Mesothelial cell of epicardium (in vitro differentiated cells): ENCODE measurements around the gene CLDN11. TPM values are rescaled to one million over a fixed set of nuclear protein-coding genes. Genes with fewer than 3 reads are reported as not detected.
A peak's percentile ranks its signal among the peaks of the same experiment; 100 is the strongest.

Experiments used
- DNase-seq, 2 experiments: peaks; one replicate each; pipeline ENCODE4 v3.0.0; 2021; ENCODE audit warnings: low spot score in 2 of 2; ENCODE audit not compliant: unreplicated experiment in 2 of 2
- H3K27ac Mint-ChIP-seq: 2 replicates; pipeline ENCODE4 v1.8.0; 2021; ENCODE audit warnings: mixed read lengths
- H3K27me3 Mint-ChIP-seq: 2 replicates; pipeline ENCODE4 v1.8.0; 2021; ENCODE audit warnings: low read depth, mixed read lengths
- H3K36me3 Mint-ChIP-seq: 2 replicates; pipeline ENCODE4 v1.8.0; 2021; ENCODE audit warnings: mixed read lengths
- H3K4me1 Mint-ChIP-seq: 2 replicates; pipeline ENCODE4 v1.8.0; 2021; ENCODE audit warnings: mixed read lengths
- H3K4me3 Mint-ChIP-seq: 2 replicates; pipeline ENCODE4 v1.8.0; 2021; ENCODE audit warnings: mild to moderate bottlenecking, moderate library complexity, mixed read lengths
- H3K9me3 Mint-ChIP-seq: 2 replicates; pipeline ENCODE4 v1.8.0; 2021; ENCODE audit warnings: mixed read lengths
- CTCF ChIP-seq: fragments of 200-600 bp; sonication (generic); IDR thresholded peaks from one replicate; pipeline ENCODE4 v1.5.0; 2021; ENCODE audit warnings: antibody characterized with exemption; ENCODE audit not compliant: unreplicated experiment
- total RNA-seq: library from RNA; stranded (reverse); gene quantifications from 3 replicates; pipeline ENCODE4 v1.2.1, GENCODE V29; 2021

Gene CLDN11
- 153 to 168 TPM (median 164 TPM) in 3 replicates for total RNA-seq

- Mint-ChIP-seq H3K36me3 (peaks cover 9% of the 10 kb centered on the region), H3K9me3 (no peaks in the 10 kb centered on the region), H3K4me3 (peak within 1 kb of the TSS; percentile 82), H3K4me1 (peaks cover 62% of the 10 kb centered on the region), H3K27me3 (no peaks in the 10 kb centered on the region), H3K27ac (peak within 1 kb of the TSS; percentile 96)
- DNase-seq: peak in 1 of 2 experiments; percentile 51
- no peak for TF ChIP-seq CTCF
Measured at GRCh38 chr3:170418422-170419398, at the start of gene CLDN11. Gene CLDN11, plus strand, starts transcription at chr3:170418868. Its CDS starts 199 bp downstream, at chr3:170419067.

- H3K36me3 Mint-ChIP-seq: peaks cover 26% of the 10 kb centered on the region
- H3K4me1 Mint-ChIP-seq: peaks cover 55% of the 10 kb centered on the region
- no peaks in the 10 kb centered on the region for H3K9me3 Mint-ChIP-seq
- H3K27ac Mint-ChIP-seq: no peak overlapping the region
- no peaks in the 10 kb centered on the region for H3K27me3 Mint-ChIP-seq
- TF ChIP-seq CTCF: peak; percentile 60
- no peak for DNase-seq
- H3K4me3 Mint-ChIP-seq: peak overlapping the region; percentile 30
Measured at GRCh38 chr3:170368921-170369320, 49.7 kb upstream of the CLDN11 start.

GRCh38 chr3:170372190-170372879, 46.3 kb upstream of the CLDN11 start:
- H3K4me1 Mint-ChIP-seq: peaks cover 52% of the 10 kb centered on the region

GRCh38 chr3:170383567-170383966, 35.1 kb upstream of the CLDN11 start:
- Mint-ChIP-seq H3K4me1 (peaks cover 8% of the 10 kb centered on the region), H3K9me3 (peaks cover 7% of the 10 kb centered on the region), H3K27ac (peak overlapping the region; percentile 62), H3K27me3 (no peaks in the 10 kb centered on the region), H3K4me3 (no peak overlapping the region), H3K36me3 (peaks cover 51% of the 10 kb centered on the region)
- no peak for TF ChIP-seq CTCF
- DNase-seq: no peak

More at GRCh38 chr3:170372190-170372879, 46.3 kb upstream of the CLDN11 start:
- DNase-seq: no peak
- H3K36me3 Mint-ChIP-seq: peaks cover 17% of the 10 kb centered on the region
- TF ChIP-seq CTCF: no peak
- H3K27me3 Mint-ChIP-seq: no peaks in the 10 kb centered on the region
- H3K9me3 Mint-ChIP-seq: no peaks in the 10 kb centered on the region
- no peak overlapping the region for H3K4me3 Mint-ChIP-seq
- H3K27ac Mint-ChIP-seq: peak overlapping the region; percentile 22

- H3K27ac Mint-ChIP-seq: no peak overlapping the region
- H3K27me3 Mint-ChIP-seq: no peaks in the 10 kb centered on the region
- H3K36me3 Mint-ChIP-seq: peaks cover 45% of the 10 kb centered on the region
- peaks cover 11% of the 10 kb centered on the region for H3K4me1 Mint-ChIP-seq
- peaks cover 7% of the 10 kb centered on the region for H3K9me3 Mint-ChIP-seq
- no peak overlapping the region for H3K4me3 Mint-ChIP-seq
- DNase-seq: no peak
- TF ChIP-seq CTCF: no peak
Measured at GRCh38 chr3:170386468-170386867, 32.2 kb upstream of the CLDN11 start.
